Neural cell (in vitro differentiated cells): ENCODE results near the gene TEAD4. TPM values are rescaled to one million over a fixed set of nuclear protein-coding genes. Genes with fewer than 3 reads are reported as not detected.

Source experiments
- H2AFZ ChIP-seq: fragments of 200-600, 300-800 bp; sonication (generic), shearing (Covaris generic); 2 replicates; pipeline ENCODE4 v1.6.0; 2014; ENCODE audit warnings: low read depth, mild to moderate bottlenecking, antibody characterized with exemption, low read length, moderate library complexity
- H3F3A ChIP-seq: fragments of 200-600 bp; shearing (Covaris generic); 2 replicates; pipeline ENCODE4 v1.6.1; 2016; ENCODE audit warnings: mild to moderate bottlenecking, moderate library complexity, mixed read lengths, antibody characterized with exemption, low read length; ENCODE audit not compliant: insufficient read depth, poor library complexity, severe bottlenecking
- H3K27ac ChIP-seq: fragments of 200-600, 300-800 bp; sonication (generic), shearing (Covaris generic); 2 replicates; pipeline ENCODE4 v1.5.1; 2014; ENCODE audit warnings: mild to moderate bottlenecking, low read length, moderate library complexity
- H3K27me3 ChIP-seq: fragments of 300-800, 200-600 bp; sonication (generic), shearing (Covaris generic); 2 replicates; pipeline ENCODE4 v1.6.0; 2014; ENCODE audit warnings: mild to moderate bottlenecking, low read depth, low read length, moderate library complexity; ENCODE audit not compliant: insufficient read depth
- H3K36me3 ChIP-seq: fragments of 300-800, 200-600 bp; sonication (generic), shearing (Covaris generic); 2 replicates; pipeline ENCODE4 v1.5.1; 2014; ENCODE audit warnings: mild to moderate bottlenecking, antibody characterized with exemption, low read length, moderate library complexity; ENCODE audit not compliant: insufficient read depth
- H3K4me2 ChIP-seq: fragments of 300-800, 200-600 bp; sonication (generic), shearing (Covaris generic); 2 replicates; pipeline ENCODE4 v1.6.0; 2014; ENCODE audit warnings: mild to moderate bottlenecking, low read length
- H3K4me3 ChIP-seq: fragments of 300-800, 200-600 bp; sonication (generic), shearing (Covaris generic); 2 replicates; pipeline ENCODE4 v1.5.1; 2014; ENCODE audit warnings: mild to moderate bottlenecking, low read length, moderate library complexity
- H3K79me2 ChIP-seq: fragments of 200-600 bp; shearing (Covaris generic); replicated peaks from 2 replicates; pipeline ENCODE4 v1.6.0; 2014; ENCODE audit warnings: mild to moderate bottlenecking, low read length, moderate library complexity; ENCODE audit not compliant: insufficient read depth
- H3K9ac ChIP-seq: fragments of 300-800, 200-600 bp; sonication (generic), shearing (Covaris generic); 2 replicates; pipeline ENCODE4 v1.6.1; 2016; ENCODE audit warnings: mild to moderate bottlenecking, low read length, mixed read lengths
- H3K9me2 ChIP-seq: fragments of 200-600 bp; shearing (Covaris generic); 2 replicates; pipeline ENCODE4 v1.6.1; 2016; ENCODE audit warnings: mild to moderate bottlenecking, low read length, mixed read lengths; ENCODE audit not compliant: insufficient read depth
- H3K9me3 ChIP-seq: fragments of 200-600, 300-800 bp; sonication (generic), shearing (Covaris generic); 2 replicates; pipeline ENCODE4 v1.6.1; 2016; ENCODE audit warnings: mild to moderate bottlenecking, mixed run types, low read length, moderate library complexity, mixed read lengths
- H4K20me1 ChIP-seq: fragments of 200-600 bp; shearing (Covaris generic); 2 replicates; pipeline ENCODE4 v1.6.1; 2016; ENCODE audit warnings: mild to moderate bottlenecking, mixed run types; ENCODE audit not compliant: insufficient read depth
- EP300 ChIP-seq: fragments of 450-650 bp; conservative IDR thresholded peaks from 2 replicates; pipeline ENCODE4 v1.6.1; 2014; ENCODE audit warnings: antibody characterized with exemption, mild to moderate bottlenecking, moderate library complexity; ENCODE audit not compliant: poor library complexity, severe bottlenecking
- EZH2 ChIP-seq: fragments of 200-600, 300-800 bp; shearing (Covaris generic), sonication (generic); IDR thresholded peaks from 2 replicates; pipeline ENCODE4 v1.6.1; 2014; ENCODE audit warnings: antibody characterized with exemption, low read length, borderline replicate concordance, mild to moderate bottlenecking; ENCODE audit not compliant: insufficient read depth, poor library complexity, severe bottlenecking
- MXI1 ChIP-seq: fragments of 450-650 bp; conservative IDR thresholded peaks from 2 replicates; pipeline ENCODE4 v1.6.1; 2014; ENCODE audit warnings: antibody characterized with exemption, mild to moderate bottlenecking; ENCODE audit not compliant: poor library complexity, severe bottlenecking
- POLR2AphosphoS5 ChIP-seq: IDR thresholded peaks from 2 replicates; pipeline ENCODE4 v1.6.1; 2012
- RAD21 ChIP-seq: fragments of 450-650 bp; conservative IDR thresholded peaks from 2 replicates; pipeline ENCODE4 v1.6.1; 2014; ENCODE audit warnings: antibody characterized with exemption, mild to moderate bottlenecking, moderate library complexity
- SMC3 ChIP-seq: fragments of 450-650 bp; conservative IDR thresholded peaks from 2 replicates; pipeline ENCODE4 v1.6.1; 2014; ENCODE audit warnings: antibody characterized with exemption, mild to moderate bottlenecking, moderate library complexity; ENCODE audit not compliant: poor library complexity
- TAF1 ChIP-seq: IDR thresholded peaks from 2 replicates; pipeline ENCODE4 v1.6.1; 2012; ENCODE audit warnings: low read depth
- polyA plus RNA-seq: library from polyadenylated mRNA; depleted of rRNA; stranded (reverse); fragments of >200 nt; gene quantifications from 2 replicates; pipeline ENCODE4 v1.2.3, GENCODE V29; 2014
- TF ChIP-seq, protein P1 (sequence below): fragments of 450-650 bp; IDR thresholded peaks from 2 replicates; pipeline ENCODE4 v1.5.1; 2014; ENCODE audit warnings: antibody characterized with exemption, mild to moderate bottlenecking, moderate library complexity; ENCODE audit not compliant: poor library complexity, severe bottlenecking
- TF ChIP-seq, protein P2 (sequence below): IDR thresholded peaks from 2 replicates; pipeline ENCODE4 v1.6.1; 2012; ENCODE audit warnings: borderline replicate concordance

TEAD4 gene
- polyA plus RNA-seq, 1 donor from 2014 or later: 1.6 TPM

DNA sequence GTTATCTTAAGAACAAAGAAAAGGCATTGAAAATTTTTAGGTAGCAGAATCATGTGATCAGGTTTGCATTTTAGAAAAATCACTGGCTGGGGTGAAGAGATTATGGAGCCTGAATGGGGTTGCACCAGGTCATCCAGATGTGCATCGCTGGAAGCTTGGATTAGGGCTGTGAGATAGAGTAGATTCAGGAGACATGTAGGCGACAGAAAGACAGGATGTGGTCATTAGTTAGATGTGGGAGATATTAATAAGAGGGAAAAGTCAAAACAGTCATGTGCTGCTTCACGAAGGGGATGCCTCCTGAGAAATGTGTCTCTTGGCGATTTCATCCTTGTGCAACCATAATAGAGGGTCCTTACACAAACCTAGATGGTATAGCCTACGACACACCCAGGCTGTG lies 25.1 kb downstream of the TEAD4 start:
- Histone ChIP-seq H3K36me3 (no peaks in the 10 kb centered on the region), H3K4me3 (no peak overlapping the region), H3K9me3 (peaks cover 5% of the 10 kb centered on the region), H3K27me3 (no peaks in the 10 kb centered on the region), H3F3A (no peaks in the 10 kb centered on the region), H3K27ac (no peak overlapping the region), H3K9me2 (no peaks in the 10 kb centered on the region), H3K9ac (no peak overlapping the region), H3K79me2 (no peaks in the 10 kb centered on the region), H4K20me1 (no peaks in the 10 kb centered on the region), H3K4me2 (no peak overlapping the region), H2AFZ (no peak overlapping the region)
- no peak for TF ChIP-seq EZH2
- TF ChIP-seq, protein P1, sequence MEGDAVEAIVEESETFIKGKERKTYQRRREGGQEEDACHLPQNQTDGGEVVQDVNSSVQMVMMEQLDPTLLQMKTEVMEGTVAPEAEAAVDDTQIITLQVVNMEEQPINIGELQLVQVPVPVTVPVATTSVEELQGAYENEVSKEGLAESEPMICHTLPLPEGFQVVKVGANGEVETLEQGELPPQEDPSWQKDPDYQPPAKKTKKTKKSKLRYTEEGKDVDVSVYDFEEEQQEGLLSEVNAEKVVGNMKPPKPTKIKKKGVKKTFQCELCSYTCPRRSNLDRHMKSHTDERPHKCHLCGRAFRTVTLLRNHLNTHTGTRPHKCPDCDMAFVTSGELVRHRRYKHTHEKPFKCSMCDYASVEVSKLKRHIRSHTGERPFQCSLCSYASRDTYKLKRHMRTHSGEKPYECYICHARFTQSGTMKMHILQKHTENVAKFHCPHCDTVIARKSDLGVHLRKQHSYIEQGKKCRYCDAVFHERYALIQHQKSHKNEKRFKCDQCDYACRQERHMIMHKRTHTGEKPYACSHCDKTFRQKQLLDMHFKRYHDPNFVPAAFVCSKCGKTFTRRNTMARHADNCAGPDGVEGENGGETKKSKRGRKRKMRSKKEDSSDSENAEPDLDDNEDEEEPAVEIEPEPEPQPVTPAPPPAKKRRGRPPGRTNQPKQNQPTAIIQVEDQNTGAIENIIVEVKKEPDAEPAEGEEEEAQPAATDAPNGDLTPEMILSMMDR: no peak
- no peak for TF ChIP-seq POLR2AphosphoS5
- TF ChIP-seq, protein P2, sequence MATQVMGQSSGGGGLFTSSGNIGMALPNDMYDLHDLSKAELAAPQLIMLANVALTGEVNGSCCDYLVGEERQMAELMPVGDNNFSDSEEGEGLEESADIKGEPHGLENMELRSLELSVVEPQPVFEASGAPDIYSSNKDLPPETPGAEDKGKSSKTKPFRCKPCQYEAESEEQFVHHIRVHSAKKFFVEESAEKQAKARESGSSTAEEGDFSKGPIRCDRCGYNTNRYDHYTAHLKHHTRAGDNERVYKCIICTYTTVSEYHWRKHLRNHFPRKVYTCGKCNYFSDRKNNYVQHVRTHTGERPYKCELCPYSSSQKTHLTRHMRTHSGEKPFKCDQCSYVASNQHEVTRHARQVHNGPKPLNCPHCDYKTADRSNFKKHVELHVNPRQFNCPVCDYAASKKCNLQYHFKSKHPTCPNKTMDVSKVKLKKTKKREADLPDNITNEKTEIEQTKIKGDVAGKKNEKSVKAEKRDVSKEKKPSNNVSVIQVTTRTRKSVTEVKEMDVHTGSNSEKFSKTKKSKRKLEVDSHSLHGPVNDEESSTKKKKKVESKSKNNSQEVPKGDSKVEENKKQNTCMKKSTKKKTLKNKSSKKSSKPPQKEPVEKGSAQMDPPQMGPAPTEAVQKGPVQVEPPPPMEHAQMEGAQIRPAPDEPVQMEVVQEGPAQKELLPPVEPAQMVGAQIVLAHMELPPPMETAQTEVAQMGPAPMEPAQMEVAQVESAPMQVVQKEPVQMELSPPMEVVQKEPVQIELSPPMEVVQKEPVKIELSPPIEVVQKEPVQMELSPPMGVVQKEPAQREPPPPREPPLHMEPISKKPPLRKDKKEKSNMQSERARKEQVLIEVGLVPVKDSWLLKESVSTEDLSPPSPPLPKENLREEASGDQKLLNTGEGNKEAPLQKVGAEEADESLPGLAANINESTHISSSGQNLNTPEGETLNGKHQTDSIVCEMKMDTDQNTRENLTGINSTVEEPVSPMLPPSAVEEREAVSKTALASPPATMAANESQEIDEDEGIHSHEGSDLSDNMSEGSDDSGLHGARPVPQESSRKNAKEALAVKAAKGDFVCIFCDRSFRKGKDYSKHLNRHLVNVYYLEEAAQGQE: no peak
- no peak for TF ChIP-seq MXI1
- no peak for TF ChIP-seq TAF1
- no peak for TF ChIP-seq SMC3
- no peak for TF ChIP-seq RAD21
- no peak for TF ChIP-seq EP300

DNA sequence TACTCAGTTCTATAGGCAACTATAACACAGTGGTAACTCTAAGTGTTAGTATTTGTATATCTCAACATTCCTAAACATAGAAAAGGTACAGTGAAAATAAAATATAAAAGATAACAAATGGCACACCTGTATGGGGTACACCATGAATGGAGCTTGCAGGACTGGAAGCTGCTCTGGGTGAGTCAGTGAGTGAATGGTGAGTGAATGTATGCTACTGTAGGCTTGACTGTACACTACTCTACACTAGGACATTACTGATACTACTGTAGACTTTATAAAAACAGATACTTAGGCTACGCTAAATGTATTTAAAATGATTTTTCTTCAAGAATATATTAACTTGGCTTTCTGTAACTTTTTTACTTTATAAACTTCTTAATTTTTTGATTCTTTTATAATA lies 25.5 kb downstream of the TEAD4 start:
- no peak overlapping the region for H3K4me2 ChIP-seq
- no peaks in the 10 kb centered on the region for H3K27me3 ChIP-seq
- H3K27ac ChIP-seq: no peak overlapping the region
- no peak overlapping the region for H3K9ac ChIP-seq
- no peak overlapping the region for H2AFZ ChIP-seq
- TF ChIP-seq RAD21 (no peak), SMC3 (no peak), EP300 (no peak), EZH2 (no peak), MXI1 (no peak), POLR2AphosphoS5 (no peak), TAF1 (no peak)
- TF ChIP-seq, protein P1: no peak
- TF ChIP-seq, protein P2: no peak
- H3K79me2 ChIP-seq: no peaks in the 10 kb centered on the region
- H3K9me2 ChIP-seq: no peaks in the 10 kb centered on the region
- no peaks in the 10 kb centered on the region for H4K20me1 ChIP-seq
- no peaks in the 10 kb centered on the region for H3F3A ChIP-seq
- H3K9me3 ChIP-seq: peaks cover 5% of the 10 kb centered on the region
- H3K36me3 ChIP-seq: no peaks in the 10 kb centered on the region
- no peak overlapping the region for H3K4me3 ChIP-seq
